ENCODE results near the gene ASXL1. TPM values are rescaled to one million over a fixed set of nuclear protein-coding genes. Genes with fewer than 3 reads are reported as not detected.

The ASXL1 gene
- total RNA-seq, 1 experiment from 2014 or later = 52.2 TPM

DNA sequence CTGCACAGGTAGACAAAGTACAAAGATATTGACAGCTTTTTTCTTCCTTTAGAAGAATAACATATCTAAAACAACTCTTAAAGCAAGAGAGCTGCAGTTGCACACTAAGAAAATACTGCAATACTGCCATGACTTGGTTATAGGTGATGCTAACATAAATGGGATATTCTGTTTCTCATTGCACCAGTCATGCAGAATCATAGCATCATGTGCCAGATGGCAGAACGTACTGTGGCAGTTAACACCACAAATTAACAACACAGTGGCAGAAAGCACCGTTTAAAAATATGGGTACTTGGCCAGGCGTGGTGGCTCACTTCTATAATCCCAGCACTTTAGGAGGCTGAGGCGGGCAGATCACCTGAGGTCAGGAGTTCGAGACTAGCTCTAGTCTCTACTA lies 7.4 kb downstream of the ASXL1 start:
- ChIA-PET RAD21 (ENCODE audit: low non-redundant PET in 1 of 2, low total read pairs in 2 of 2, uncharacterized antibody in 2 of 2, unreplicated experiment in 2 of 2) (no interaction called here), POLR2A (no interaction called here), CTCF (no interaction called here)
- no peak for DNase-seq (ENCODE audit: low read depth, low spot score)
- H2AFZ ChIP-seq (ENCODE audit: low read depth, low read length, poor library complexity, severe bottlenecking) = no peak overlapping the region
- H3K4me2 ChIP-seq (ENCODE audit: low read length) = no peak overlapping the region
- no peaks in the 10 kb centered on the region for H3K9me3 ChIP-seq (ENCODE audit: control insufficient read depth in 1 of 2, insufficient read depth in 1 of 2, low read depth in 1 of 2, low read length in 2 of 2)
- H3K9ac ChIP-seq (ENCODE audit: low read length) = no peak overlapping the region
- no peak for ATAC-seq
- no peaks in the 10 kb centered on the region for H3K9me2 ChIP-seq (ENCODE audit: insufficient read depth)
- BruUV-seq (replicated peaks) = no TSS peak
- no peaks in the 10 kb centered on the region for H3K27me3 ChIP-seq (ENCODE audit: insufficient read depth, low read length)
- peaks cover 0 to 3% of the 10 kb centered on the region in 2 experiments; a peak in 1 of 4 replicates for H3K4me1 ChIP-seq (ENCODE audit: control insufficient read depth in 1 of 2, insufficient read depth in 2 of 2, low read length in 2 of 2)
- H3K79me2 ChIP-seq (ENCODE audit: insufficient read depth, low read length) = peaks cover 99% of the 10 kb centered on the region
- no peak overlapping the region for H3K4me3 ChIP-seq (replicated peaks in 1 of 2; ENCODE audit: low read depth in 1 of 2, low read length in 2 of 2)
- no peak for TF ChIP-seq ZFX (IDR thresholded peaks at IDR 0.05)
- TF ChIP-seq TCF7L2 (IDR thresholded peaks at IDR 0.05; ENCODE audit: borderline replicate concordance, extremely low read depth, insufficient read depth, insufficient read length) = no peak
- TF ChIP-seq SIN3A (IDR thresholded peaks at IDR 0.05; ENCODE audit: low read depth) = no peak
- TF ChIP-seq FOSL1 (IDR thresholded peaks at IDR 0.05; ENCODE audit: low read depth) = no peak
- no peak for TF ChIP-seq JUND (IDR thresholded peaks at IDR 0.05)
- TF ChIP-seq POLR2AphosphoS5 (IDR thresholded peaks at IDR 0.05; ENCODE audit: low read depth, low read length) = no peak
- no peak for TF ChIP-seq EGR1 (IDR thresholded peaks at IDR 0.05; ENCODE audit: low read depth)
- intact Hi-C loops (cut with micrococcal nuclease) = no loop called here
- peaks cover 3 to 16% of the 10 kb centered on the region in 2 experiments; a peak in 2 of 4 replicates for H3K36me3 ChIP-seq (ENCODE audit: control insufficient read depth in 1 of 2, insufficient read depth in 2 of 2, low read length in 2 of 2)
- 0 out of 2 replicates have a peak, but pooled peaks cover 5% of the 10 kb centered on the region for H4K20me1 ChIP-seq (ENCODE audit: insufficient read depth)
- no peak overlapping the region for H3K27ac ChIP-seq (ENCODE audit: low read depth, low read length)

DNA sequence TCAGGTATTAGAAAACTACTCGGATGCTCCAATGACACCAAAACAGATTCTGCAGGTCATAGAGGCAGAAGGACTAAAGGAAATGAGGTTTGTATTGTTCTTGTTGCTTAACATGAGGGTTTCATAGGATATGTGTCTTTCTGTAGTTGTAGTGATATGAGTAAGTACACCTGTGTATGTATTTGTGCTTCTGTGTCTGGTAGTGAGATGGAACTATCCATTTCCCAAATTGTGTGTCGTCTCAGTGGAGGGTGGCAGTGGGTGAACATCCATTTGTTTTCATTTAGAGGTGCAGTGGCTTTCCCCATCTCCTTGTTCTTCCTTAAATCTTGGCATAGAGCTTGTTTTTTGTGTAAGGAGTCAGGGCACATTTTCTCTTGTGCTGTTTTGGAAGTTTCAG lies 8.2 kb downstream of the ASXL1 start:
- CTCF ChIA-PET = no interaction called here
- no peak overlapping the region for H3K27ac ChIP-seq (ENCODE audit: low read depth, low read length)
- no peak for DNase-seq (ENCODE audit: low read depth, low spot score)
- H3K4me1 ChIP-seq (ENCODE audit: control insufficient read depth in 1 of 2, insufficient read depth in 2 of 2, low read length in 2 of 2) = no peaks in the 10 kb centered on the region
- POLR2A ChIA-PET = no interaction called here
- no TSS peak for BruUV-seq (replicated peaks)
- no peak overlapping the region for H3K4me2 ChIP-seq (ENCODE audit: low read length)
- peaks cover 99% of the 10 kb centered on the region for H3K79me2 ChIP-seq (ENCODE audit: insufficient read depth, low read length)
- ATAC-seq = no peak
- intact Hi-C loops (cut with micrococcal nuclease) = no loop called here
- H2AFZ ChIP-seq (ENCODE audit: low read depth, low read length, poor library complexity, severe bottlenecking) = no peak overlapping the region
- no peaks in the 10 kb centered on the region for H3K27me3 ChIP-seq (ENCODE audit: insufficient read depth, low read length)
- H3K9ac ChIP-seq (ENCODE audit: low read length) = no peak overlapping the region
- no peaks in the 10 kb centered on the region for H3K9me2 ChIP-seq (ENCODE audit: insufficient read depth)
- H3K9me3 ChIP-seq (ENCODE audit: control insufficient read depth in 1 of 2, insufficient read depth in 1 of 2, low read depth in 1 of 2, low read length in 2 of 2) = no peaks in the 10 kb centered on the region
- RAD21 ChIA-PET (ENCODE audit: low non-redundant PET in 1 of 2, low total read pairs in 2 of 2, uncharacterized antibody in 2 of 2, unreplicated experiment in 2 of 2) = no interaction called here
- H4K20me1 ChIP-seq (ENCODE audit: insufficient read depth) = 0 out of 2 replicates have a peak, but pooled peaks cover 5% of the 10 kb centered on the region
- H3K4me3 ChIP-seq (replicated peaks in 1 of 2; ENCODE audit: low read depth in 1 of 2, low read length in 2 of 2) = no peak overlapping the region
- H3K36me3 ChIP-seq (ENCODE audit: control insufficient read depth in 1 of 2, insufficient read depth in 2 of 2, low read length in 2 of 2) = peaks cover 3 to 16% of the 10 kb centered on the region in 2 experiments; a peak in 2 of 4 replicates
- TF ChIP-seq CEBPB (IDR thresholded peaks at IDR 0.05; ENCODE audit: low read depth) = no peak
- TF ChIP-seq, protein P1, sequence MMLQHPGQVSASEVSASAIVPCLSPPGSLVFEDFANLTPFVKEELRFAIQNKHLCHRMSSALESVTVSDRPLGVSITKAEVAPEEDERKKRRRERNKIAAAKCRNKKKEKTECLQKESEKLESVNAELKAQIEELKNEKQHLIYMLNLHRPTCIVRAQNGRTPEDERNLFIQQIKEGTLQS (IDR thresholded peaks at IDR 0.05) = no peak
- TF ChIP-seq ZNF274 (IDR thresholded peaks at IDR 0.05; ENCODE audit: low read depth, low read length) = no peak
- no peak for TF ChIP-seq POLR2A (IDR thresholded peaks at IDR 0.05; ENCODE audit: borderline replicate concordance, extremely low read depth, insufficient read depth, insufficient read length)
- TF ChIP-seq, protein P2, sequence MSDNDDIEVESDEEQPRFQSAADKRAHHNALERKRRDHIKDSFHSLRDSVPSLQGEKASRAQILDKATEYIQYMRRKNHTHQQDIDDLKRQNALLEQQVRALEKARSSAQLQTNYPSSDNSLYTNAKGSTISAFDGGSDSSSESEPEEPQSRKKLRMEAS (IDR thresholded peaks at IDR 0.05) = no peak
- no peak for TF ChIP-seq TCF7L2 (IDR thresholded peaks at IDR 0.05; ENCODE audit: borderline replicate concordance, extremely low read depth, insufficient read depth, insufficient read length)
- TF ChIP-seq, protein P3, sequence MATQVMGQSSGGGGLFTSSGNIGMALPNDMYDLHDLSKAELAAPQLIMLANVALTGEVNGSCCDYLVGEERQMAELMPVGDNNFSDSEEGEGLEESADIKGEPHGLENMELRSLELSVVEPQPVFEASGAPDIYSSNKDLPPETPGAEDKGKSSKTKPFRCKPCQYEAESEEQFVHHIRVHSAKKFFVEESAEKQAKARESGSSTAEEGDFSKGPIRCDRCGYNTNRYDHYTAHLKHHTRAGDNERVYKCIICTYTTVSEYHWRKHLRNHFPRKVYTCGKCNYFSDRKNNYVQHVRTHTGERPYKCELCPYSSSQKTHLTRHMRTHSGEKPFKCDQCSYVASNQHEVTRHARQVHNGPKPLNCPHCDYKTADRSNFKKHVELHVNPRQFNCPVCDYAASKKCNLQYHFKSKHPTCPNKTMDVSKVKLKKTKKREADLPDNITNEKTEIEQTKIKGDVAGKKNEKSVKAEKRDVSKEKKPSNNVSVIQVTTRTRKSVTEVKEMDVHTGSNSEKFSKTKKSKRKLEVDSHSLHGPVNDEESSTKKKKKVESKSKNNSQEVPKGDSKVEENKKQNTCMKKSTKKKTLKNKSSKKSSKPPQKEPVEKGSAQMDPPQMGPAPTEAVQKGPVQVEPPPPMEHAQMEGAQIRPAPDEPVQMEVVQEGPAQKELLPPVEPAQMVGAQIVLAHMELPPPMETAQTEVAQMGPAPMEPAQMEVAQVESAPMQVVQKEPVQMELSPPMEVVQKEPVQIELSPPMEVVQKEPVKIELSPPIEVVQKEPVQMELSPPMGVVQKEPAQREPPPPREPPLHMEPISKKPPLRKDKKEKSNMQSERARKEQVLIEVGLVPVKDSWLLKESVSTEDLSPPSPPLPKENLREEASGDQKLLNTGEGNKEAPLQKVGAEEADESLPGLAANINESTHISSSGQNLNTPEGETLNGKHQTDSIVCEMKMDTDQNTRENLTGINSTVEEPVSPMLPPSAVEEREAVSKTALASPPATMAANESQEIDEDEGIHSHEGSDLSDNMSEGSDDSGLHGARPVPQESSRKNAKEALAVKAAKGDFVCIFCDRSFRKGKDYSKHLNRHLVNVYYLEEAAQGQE (IDR thresholded peaks at IDR 0.05; ENCODE audit: low read depth) = no peak
- no peak for TF ChIP-seq SRF (IDR thresholded peaks at IDR 0.05; ENCODE audit: low read depth)
- TF ChIP-seq JUND (IDR thresholded peaks at IDR 0.05) = no peak
- no peak for TF ChIP-seq SIN3A (IDR thresholded peaks at IDR 0.05; ENCODE audit: low read depth)
- no peak for TF ChIP-seq FOSL1 (IDR thresholded peaks at IDR 0.05; ENCODE audit: low read depth)
- no peak for TF ChIP-seq POLR2AphosphoS5 (IDR thresholded peaks at IDR 0.05; ENCODE audit: low read depth, low read length)
- TF ChIP-seq, protein P4, sequence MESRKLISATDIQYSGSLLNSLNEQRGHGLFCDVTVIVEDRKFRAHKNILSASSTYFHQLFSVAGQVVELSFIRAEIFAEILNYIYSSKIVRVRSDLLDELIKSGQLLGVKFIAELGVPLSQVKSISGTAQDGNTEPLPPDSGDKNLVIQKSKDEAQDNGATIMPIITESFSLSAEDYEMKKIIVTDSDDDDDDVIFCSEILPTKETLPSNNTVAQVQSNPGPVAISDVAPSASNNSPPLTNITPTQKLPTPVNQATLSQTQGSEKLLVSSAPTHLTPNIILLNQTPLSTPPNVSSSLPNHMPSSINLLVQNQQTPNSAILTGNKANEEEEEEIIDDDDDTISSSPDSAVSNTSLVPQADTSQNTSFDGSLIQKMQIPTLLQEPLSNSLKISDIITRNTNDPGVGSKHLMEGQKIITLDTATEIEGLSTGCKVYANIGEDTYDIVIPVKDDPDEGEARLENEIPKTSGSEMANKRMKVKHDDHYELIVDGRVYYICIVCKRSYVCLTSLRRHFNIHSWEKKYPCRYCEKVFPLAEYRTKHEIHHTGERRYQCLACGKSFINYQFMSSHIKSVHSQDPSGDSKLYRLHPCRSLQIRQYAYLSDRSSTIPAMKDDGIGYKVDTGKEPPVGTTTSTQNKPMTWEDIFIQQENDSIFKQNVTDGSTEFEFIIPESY (IDR thresholded peaks at IDR 0.05; ENCODE audit: extremely low read depth, insufficient replicate concordance, low read length) = no peak
- no peak for TF ChIP-seq ELF1 (IDR thresholded peaks at IDR 0.05; ENCODE audit: borderline replicate concordance, low read depth)
- no peak for TF ChIP-seq ZFX (IDR thresholded peaks at IDR 0.05)
